Neural progenitor cell (in vitro differentiated cells): ENCODE data around the gene WNT3A. TPM values are rescaled to one million over a fixed set of nuclear protein-coding genes. Genes with fewer than 3 reads are reported as not detected.

Experiments
- DNase-seq: peaks from one replicate; pipeline ENCODE4 v3.0.0-alpha.2; 2016; ENCODE audit warnings: low spot score
- H2AFZ ChIP-seq: fragments of 200-600 bp; sonication (generic); replicated peaks from 2 replicates; pipeline ENCODE4 v1.6.1; 2016; ENCODE audit warnings: antibody characterized with exemption
- H3F3A ChIP-seq: fragments of 200-600 bp; sonication (generic); 2 replicates; pipeline ENCODE4 v1.6.1; 2016; ENCODE audit warnings: antibody characterized with exemption, low read depth
- H3K27ac ChIP-seq: fragments of 200-600 bp; sonication (generic); 2 replicates; pipeline ENCODE4 v1.5.1; 2016; ENCODE audit warnings: mild to moderate bottlenecking
- H3K27me3 ChIP-seq: fragments of 200-600 bp; sonication (generic); 2 replicates; pipeline ENCODE4 v1.6.1; 2016; ENCODE audit warnings: mild to moderate bottlenecking, moderate library complexity
- H3K36me3 ChIP-seq: fragments of 200-600 bp; sonication (generic); 2 replicates; pipeline ENCODE4 v1.5.1; 2016
- H3K4me1 ChIP-seq: fragments of 200-600 bp; sonication (generic); 2 replicates; pipeline ENCODE4 v1.6.1; 2016; ENCODE audit warnings: mixed run types
- H3K4me2 ChIP-seq: fragments of 200-600 bp; sonication (generic); 2 replicates; pipeline ENCODE4 v1.6.1; 2016
- H3K4me3 ChIP-seq: fragments of 200-600 bp; sonication (generic); 2 replicates; pipeline ENCODE4 v1.5.1; 2016
- H3K79me2 ChIP-seq: fragments of 200-600 bp; sonication (generic); 2 replicates; pipeline ENCODE4 v1.6.1; 2016; ENCODE audit warnings: low read depth
- H3K9ac ChIP-seq: fragments of 200-600 bp; sonication (generic); 2 replicates; pipeline ENCODE4 v1.6.1; 2016
- H3K9me3 ChIP-seq: fragments of 200-600 bp; sonication (generic); 2 replicates; pipeline ENCODE4 v1.5.1; 2016; ENCODE audit warnings: low read depth
- H4K20me1 ChIP-seq: fragments of 200-600 bp; sonication (generic); 2 replicates; pipeline ENCODE4 v1.6.1; 2016; ENCODE audit warnings: low read depth
- H3K27ac Mint-ChIP-seq: 3 replicates; pipeline ENCODE4 v1.8.0; 2021; ENCODE audit warnings: mixed read lengths
- H3K27me3 Mint-ChIP-seq: 2 replicates; pipeline ENCODE4 v1.8.0; 2022; ENCODE audit warnings: low read depth, mild to moderate bottlenecking, inconsistent platforms, moderate library complexity, mixed read lengths; ENCODE audit not compliant: insufficient read depth
- H3K36me3 Mint-ChIP-seq: 3 replicates; pipeline ENCODE4 v1.8.0; 2021; ENCODE audit warnings: mixed read lengths
- H3K4me1 Mint-ChIP-seq: 3 replicates; pipeline ENCODE4 v1.8.0; 2021; ENCODE audit warnings: mixed read lengths
- H3K4me3 Mint-ChIP-seq: 3 replicates; pipeline ENCODE4 v1.8.0; 2021; ENCODE audit warnings: mild to moderate bottlenecking, moderate library complexity, mixed read lengths
- H3K9me3 Mint-ChIP-seq: 3 replicates; pipeline ENCODE4 v1.8.0; 2020; ENCODE audit warnings: mixed read lengths
- EZH2 ChIP-seq: fragments of 200-600 bp; sonication (generic); IDR thresholded peaks from 2 replicates; pipeline ENCODE4 v1.6.1; 2017; ENCODE audit warnings: antibody characterized with exemption, mild to moderate bottlenecking, moderate library complexity
- EZH2phosphoT487 ChIP-seq: fragments of 200-600 bp; sonication (generic); IDR thresholded peaks from 2 replicates; pipeline ENCODE4 v1.6.1; 2017; ENCODE audit warnings: antibody characterized with exemption
- total RNA-seq: library from RNA; depleted of rRNA; stranded (reverse); fragments of >200 nt; gene quantifications from 2 replicates; pipeline ENCODE4 v1.2.3, GENCODE V29; 2015; ENCODE audit warnings: low replicate concordance
- TF ChIP-seq, protein P1 (sequence below): fragments of 200-600 bp; sonication (generic); IDR thresholded peaks from 2 replicates; pipeline ENCODE4 v1.5.1; 2017; ENCODE audit warnings: antibody characterized with exemption, mild to moderate bottlenecking

WNT3A gene
- total RNA-seq, 1 donor from 2014 or later, result not detected

- H3K36me3 ChIP-seq, result no peaks in the 10 kb centered on the region
- no peak for DNase-seq
- TF ChIP-seq, protein P1, sequence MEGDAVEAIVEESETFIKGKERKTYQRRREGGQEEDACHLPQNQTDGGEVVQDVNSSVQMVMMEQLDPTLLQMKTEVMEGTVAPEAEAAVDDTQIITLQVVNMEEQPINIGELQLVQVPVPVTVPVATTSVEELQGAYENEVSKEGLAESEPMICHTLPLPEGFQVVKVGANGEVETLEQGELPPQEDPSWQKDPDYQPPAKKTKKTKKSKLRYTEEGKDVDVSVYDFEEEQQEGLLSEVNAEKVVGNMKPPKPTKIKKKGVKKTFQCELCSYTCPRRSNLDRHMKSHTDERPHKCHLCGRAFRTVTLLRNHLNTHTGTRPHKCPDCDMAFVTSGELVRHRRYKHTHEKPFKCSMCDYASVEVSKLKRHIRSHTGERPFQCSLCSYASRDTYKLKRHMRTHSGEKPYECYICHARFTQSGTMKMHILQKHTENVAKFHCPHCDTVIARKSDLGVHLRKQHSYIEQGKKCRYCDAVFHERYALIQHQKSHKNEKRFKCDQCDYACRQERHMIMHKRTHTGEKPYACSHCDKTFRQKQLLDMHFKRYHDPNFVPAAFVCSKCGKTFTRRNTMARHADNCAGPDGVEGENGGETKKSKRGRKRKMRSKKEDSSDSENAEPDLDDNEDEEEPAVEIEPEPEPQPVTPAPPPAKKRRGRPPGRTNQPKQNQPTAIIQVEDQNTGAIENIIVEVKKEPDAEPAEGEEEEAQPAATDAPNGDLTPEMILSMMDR, result no peak
- no peak for TF ChIP-seq EZH2
- no peak overlapping the region for H3K4me3 ChIP-seq
- H3K79me2 ChIP-seq, result no peaks in the 10 kb centered on the region
- Mint-ChIP-seq H3K9me3 (peaks cover 20% of the 10 kb centered on the region), H3K27ac (no peak overlapping the region), H3K4me1 (peaks cover 36% of the 10 kb centered on the region), H3K36me3 (peaks cover 3% of the 10 kb centered on the region), H3K27me3 (peaks cover 20% of the 10 kb centered on the region), H3K4me3 (no peak overlapping the region)
- H3K4me2 ChIP-seq, result no peak overlapping the region
- peaks cover 25% of the 10 kb centered on the region for H4K20me1 ChIP-seq
- peaks cover 97% of the 10 kb centered on the region for H3K27me3 ChIP-seq
- peaks cover 11% of the 10 kb centered on the region for H3K4me1 ChIP-seq
- H3K9me3 ChIP-seq, result no peaks in the 10 kb centered on the region
- H3K9ac ChIP-seq, result no peak overlapping the region
- H2AFZ ChIP-seq, result no peak overlapping the region
- no peaks in the 10 kb centered on the region for H3F3A ChIP-seq
- H3K27ac ChIP-seq, result no peak overlapping the region
Measured at GRCh38 chr1:228000836-228001563, 5.8 kb upstream of the WNT3A start.

- no peak for DNase-seq
- Histone ChIP-seq H3K4me1 (peaks cover 11% of the 10 kb centered on the region), H3K79me2 (no peaks in the 10 kb centered on the region), H3K4me3 (no peak overlapping the region), H3K27ac (no peak overlapping the region), H3K4me2 (no peak overlapping the region), H3K9ac (no peak overlapping the region), H3K27me3 (peaks cover 97% of the 10 kb centered on the region), H4K20me1 (peaks cover 30% of the 10 kb centered on the region), H3K9me3 (no peaks in the 10 kb centered on the region), H3F3A (no peaks in the 10 kb centered on the region), H3K36me3 (no peaks in the 10 kb centered on the region), H2AFZ (no peak overlapping the region)
- Mint-ChIP-seq H3K4me3 (no peak overlapping the region), H3K27ac (peak overlapping the region; percentile 72), H3K9me3 (peaks cover 13% of the 10 kb centered on the region), H3K4me1 (peaks cover 38% of the 10 kb centered on the region), H3K27me3 (peaks cover 23% of the 10 kb centered on the region), H3K36me3 (peaks cover 3% of the 10 kb centered on the region)
- TF ChIP-seq EZH2 (no peak), EZH2phosphoT487 (no peak)
- TF ChIP-seq, protein P1, result no peak
Measured at GRCh38 chr1:228001738-228002535, 4.9 kb upstream of the WNT3A start.

DNA sequence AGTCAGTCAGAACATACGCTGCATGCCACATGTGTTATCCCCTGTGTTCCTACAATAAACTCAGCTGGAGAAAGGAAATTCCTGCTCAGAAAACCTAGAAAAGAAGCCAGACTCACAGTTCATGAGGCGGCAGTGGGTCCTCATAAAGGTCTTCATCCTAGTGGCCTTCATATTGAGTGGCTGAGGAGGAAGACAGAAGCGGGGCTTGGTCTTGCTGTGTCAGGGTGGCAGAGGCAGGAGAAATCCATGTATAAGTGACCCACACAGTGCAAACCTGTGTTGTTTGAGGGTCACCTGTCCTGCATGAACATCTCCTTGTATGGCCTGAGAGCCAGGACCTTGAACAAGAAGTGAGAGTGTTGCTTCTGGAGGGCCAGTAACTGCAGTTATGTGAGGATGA, 4.0 kb upstream of the WNT3A start:
- Mint-ChIP-seq H3K36me3 (peaks cover 3% of the 10 kb centered on the region), H3K27me3 (peaks cover 26% of the 10 kb centered on the region), H3K9me3 (peaks cover 9% of the 10 kb centered on the region), H3K4me3 (no peak overlapping the region), H3K4me1 (peaks cover 42% of the 10 kb centered on the region), H3K27ac (peak overlapping the region; percentile 19)
- no peak for TF ChIP-seq EZH2
- TF ChIP-seq, protein P1, result no peak
- TF ChIP-seq EZH2phosphoT487, result no peak
- no peak for DNase-seq
- Histone ChIP-seq H3F3A (peaks cover 4% of the 10 kb centered on the region), H2AFZ (no peak overlapping the region), H3K9ac (no peak overlapping the region), H3K27ac (no peak overlapping the region), H3K4me3 (no peak overlapping the region), H3K9me3 (no peaks in the 10 kb centered on the region), H3K36me3 (no peaks in the 10 kb centered on the region), H3K79me2 (no peaks in the 10 kb centered on the region), H3K27me3 (peaks cover 97% of the 10 kb centered on the region), H3K4me2 (no peak overlapping the region), H4K20me1 (peaks cover 38% of the 10 kb centered on the region), H3K4me1 (peaks cover 17% of the 10 kb centered on the region)
